GM18498 (cell line): ENCODE data around the gene ROBO2.

Experiments
- ATAC-seq: cut with Tn5 transposase; IDR thresholded peaks from one replicate; pipeline ENCODE4 v1.9.1; 2021; ENCODE audit warnings: mild to moderate bottlenecking, moderate library complexity; ENCODE audit not compliant: unreplicated experiment

Gene ROBO2

GRCh38 chr3:77626157-77626556, 586.3 kb downstream of the ROBO2 start:
- no peak for ATAC-seq

- ATAC-seq: no peak
Measured at GRCh38 chr3:77648214-77648613, 608.3 kb downstream of the ROBO2 start.

GRCh38 chr3:77648664-77649063, 608.8 kb downstream of the ROBO2 start:
- no peak for ATAC-seq

- no peak for ATAC-seq
Measured at GRCh38 chr3:77652624-77653023, 612.7 kb downstream of the ROBO2 start.

GRCh38 chr3:77655396-77655795, 615.5 kb downstream of the ROBO2 start:
- no peak for ATAC-seq

GRCh38 chr3:77660718-77661117, 620.8 kb downstream of the ROBO2 start:
- ATAC-seq: no peak

- no peak for ATAC-seq
Measured at GRCh38 chr3:77667901-77668300, 628.0 kb downstream of the ROBO2 start.

GRCh38 chr3:77668376-77668775, 628.5 kb downstream of the ROBO2 start:
- no peak for ATAC-seq

- ATAC-seq: no peak
Measured at GRCh38 chr3:77672016-77672415, 632.1 kb downstream of the ROBO2 start.

GRCh38 chr3:77682162-77682561, 642.3 kb downstream of the ROBO2 start:
- ATAC-seq: no peak

GRCh38 chr3:77684115-77684514, 644.2 kb downstream of the ROBO2 start:
- no peak for ATAC-seq

GRCh38 chr3:77685713-77686112, 645.8 kb downstream of the ROBO2 start:
- no peak for ATAC-seq

GRCh38 chr3:77686560-77686959, 646.7 kb downstream of the ROBO2 start:
- no peak for ATAC-seq

- no peak for ATAC-seq
Measured at GRCh38 chr3:77687545-77687944, 647.6 kb downstream of the ROBO2 start.

GRCh38 chr3:77690284-77690845, 650.5 kb downstream of the ROBO2 start:
- ATAC-seq: no peak

GRCh38 chr3:77693147-77693546, 653.2 kb downstream of the ROBO2 start:
- ATAC-seq: no peak

GRCh38 chr3:77699125-77699691, 659.3 kb downstream of the ROBO2 start:
- ATAC-seq: no peak
